NCI-H510A treated with DMSO at 0.1 percent for 48 hours (cell line): ENCODE measurements around the gene TROAP.
A peak's percentile ranks its signal among the peaks of the same experiment; 100 is the strongest.

Experiments used
- DNase-seq: peaks from one replicate; lab custom pipeline; 2025; lab: John Stamatoyannopoulos, UW

Gene TROAP

DNA sequence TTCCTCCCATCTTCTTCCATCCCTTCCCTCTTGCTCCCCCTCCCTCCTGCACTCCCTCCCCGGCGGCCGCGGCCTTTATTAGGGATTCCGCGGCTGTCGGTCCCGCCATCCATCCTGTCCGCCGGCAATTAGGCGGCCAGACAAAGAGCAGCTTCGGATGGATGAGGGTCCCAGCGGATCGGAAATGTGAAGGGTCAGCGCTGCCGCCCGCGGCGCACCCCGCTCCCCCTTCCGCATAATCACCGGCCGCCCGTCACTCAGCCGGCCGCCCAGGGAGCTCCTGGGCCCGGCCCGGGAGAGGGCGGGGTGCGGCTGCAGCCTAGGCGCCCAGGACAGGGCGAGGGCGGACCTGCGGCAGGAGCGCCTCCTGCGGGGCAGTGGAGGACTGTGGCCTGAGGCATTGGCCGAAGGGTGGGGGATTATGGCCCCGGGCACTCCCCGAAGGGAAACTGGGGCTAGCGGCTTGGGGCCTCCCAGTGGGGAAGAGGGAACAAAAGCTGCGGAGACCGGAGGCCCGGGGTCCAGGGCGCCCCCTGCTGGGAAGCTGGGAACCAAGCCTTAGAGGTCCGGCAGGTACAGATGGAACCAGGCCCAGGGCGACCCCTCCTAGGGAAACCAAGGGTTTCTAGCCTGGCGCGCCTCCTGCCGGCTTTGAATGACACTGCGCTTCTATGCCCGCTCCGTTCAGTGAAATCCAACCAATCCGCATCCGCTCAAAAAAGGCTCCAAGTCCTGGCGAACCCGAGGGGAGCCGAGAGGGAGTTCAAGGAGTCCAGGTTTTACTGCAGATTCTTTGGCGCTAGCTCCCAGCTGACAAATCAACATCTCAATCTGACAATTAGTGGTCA, 19.2 kb downstream of the TROAP start:
- DNase-seq: peak; percentile 78

DNA sequence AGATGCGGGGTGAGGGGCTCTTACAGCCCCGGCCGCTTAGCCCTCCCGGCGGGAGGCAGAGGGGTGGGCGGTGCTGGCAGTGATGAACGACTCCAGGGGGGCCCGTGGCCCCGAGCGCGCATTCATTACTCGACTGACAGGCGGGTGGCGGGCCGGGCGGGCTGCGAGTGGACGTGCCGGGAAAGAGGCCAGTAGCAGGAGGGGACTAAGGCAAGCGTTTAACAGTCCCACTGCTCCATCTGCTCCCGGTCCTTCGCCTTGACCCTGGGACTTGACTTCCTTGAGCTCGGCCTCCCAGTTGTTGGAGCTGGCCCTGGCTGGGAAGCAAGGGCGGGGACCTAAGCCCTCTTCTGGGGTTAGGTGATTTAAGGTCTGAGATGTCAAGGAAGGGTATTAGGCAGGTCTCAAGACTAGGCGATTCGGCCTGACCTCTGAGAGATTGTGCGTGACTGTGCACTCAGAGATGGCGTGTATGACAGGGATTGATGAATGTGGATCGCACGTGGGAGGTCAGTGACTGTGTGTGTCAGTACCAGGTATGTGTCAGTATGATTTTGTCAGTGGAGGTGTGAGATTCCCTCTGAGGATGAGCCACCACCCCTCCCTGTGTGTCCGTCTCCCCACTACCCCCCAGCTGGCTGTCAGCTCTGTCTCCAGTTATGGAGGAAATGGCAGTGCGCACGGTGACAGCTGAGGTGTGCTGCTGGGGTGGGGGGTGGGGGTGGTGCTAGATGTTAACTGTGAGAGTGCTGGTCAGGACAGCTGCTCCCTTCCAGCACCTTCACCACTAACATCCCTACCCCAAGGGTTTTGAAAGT, 20.1 kb downstream of the TROAP start:
- no peak for DNase-seq

GRCh38 chr12:49344486-49345050, 21.5 kb downstream of the TROAP start:
- DNase-seq: no peak

- no peak for DNase-seq
Measured at GRCh38 chr12:49345051-49345824, 22.2 kb downstream of the TROAP start.

DNA sequence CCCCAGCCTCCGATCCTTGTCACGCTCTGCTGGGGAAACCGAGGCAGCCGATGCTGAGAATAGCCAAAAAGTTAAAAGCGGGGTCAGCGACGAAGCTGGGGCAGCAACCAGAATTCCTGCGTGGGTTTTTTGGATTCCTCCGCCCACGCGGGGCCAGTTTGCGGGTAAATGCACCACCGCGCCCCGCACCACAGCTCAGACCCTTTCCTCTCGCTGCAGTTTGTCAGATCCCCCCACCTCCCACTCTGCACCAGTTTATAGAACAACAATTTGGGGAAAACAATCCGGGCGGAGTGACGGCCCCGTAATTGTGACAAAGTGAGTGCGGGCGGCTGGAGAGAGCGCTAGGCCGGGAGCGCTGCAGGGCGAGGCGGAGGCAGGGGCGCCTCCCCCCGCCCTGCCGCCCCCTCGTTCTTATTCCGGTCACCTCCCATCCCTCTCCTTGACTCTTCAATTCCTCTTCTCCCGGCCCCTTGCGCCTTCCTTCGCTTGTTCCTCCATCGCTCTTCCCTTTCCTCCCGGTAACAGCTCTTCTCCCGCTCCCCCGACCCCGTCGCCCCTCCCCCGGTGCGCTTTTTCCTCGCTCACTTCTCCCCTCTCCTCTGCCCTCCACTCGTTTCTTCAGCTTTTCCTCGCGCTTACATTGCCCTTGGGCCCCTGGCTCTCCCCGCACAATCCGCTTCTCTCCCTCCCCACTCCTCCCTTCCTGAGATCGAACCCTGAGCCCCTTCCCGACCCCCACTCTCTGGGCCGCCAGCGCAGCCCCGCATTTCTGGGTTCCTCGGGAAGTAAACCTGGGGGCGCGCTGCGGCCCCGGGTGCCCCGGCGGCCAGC, 23.0 kb downstream of the TROAP start:
- DNase-seq: no peak

DNA sequence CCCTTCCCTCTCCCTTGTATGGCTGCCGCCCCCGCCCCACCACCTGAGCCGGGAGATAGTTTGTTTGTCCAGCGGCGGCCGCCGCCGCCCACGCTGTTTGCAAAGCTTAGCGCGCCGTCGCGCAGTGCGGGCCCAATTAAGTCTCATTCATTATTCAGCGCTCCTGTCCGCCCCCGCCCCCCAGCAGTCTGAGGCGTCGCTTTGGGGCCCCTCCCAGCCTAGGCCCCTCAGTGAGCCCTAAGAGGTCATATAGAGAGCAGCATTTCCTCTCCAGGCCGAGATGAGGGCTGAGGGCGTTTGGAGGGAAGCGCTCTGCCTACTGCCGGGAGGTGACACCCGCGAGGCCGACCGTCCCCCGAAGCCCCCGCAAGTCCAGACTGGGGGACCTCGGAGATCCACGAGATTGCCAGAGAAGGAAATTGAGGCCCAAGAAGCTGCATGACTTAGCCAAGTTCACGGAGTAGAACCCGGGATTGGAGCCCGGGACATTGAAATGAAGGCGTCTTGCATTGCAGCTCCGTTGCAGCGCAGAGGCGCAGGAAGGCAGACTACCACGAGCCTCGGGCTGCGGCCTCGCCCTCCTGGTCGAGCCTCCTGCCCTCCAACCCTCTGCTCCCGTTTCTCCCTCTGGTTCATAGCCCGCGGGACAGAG, 23.7 kb downstream of the TROAP start, which contains the start of gene DNAJC22:
Gene DNAJC22, plus strand, starts transcription at position 230 of the 652 bp plus-strand sequence. CDS start 1,985 bp downstream, outside the sequence.
- peak; percentile 47 for DNase-seq

DNA sequence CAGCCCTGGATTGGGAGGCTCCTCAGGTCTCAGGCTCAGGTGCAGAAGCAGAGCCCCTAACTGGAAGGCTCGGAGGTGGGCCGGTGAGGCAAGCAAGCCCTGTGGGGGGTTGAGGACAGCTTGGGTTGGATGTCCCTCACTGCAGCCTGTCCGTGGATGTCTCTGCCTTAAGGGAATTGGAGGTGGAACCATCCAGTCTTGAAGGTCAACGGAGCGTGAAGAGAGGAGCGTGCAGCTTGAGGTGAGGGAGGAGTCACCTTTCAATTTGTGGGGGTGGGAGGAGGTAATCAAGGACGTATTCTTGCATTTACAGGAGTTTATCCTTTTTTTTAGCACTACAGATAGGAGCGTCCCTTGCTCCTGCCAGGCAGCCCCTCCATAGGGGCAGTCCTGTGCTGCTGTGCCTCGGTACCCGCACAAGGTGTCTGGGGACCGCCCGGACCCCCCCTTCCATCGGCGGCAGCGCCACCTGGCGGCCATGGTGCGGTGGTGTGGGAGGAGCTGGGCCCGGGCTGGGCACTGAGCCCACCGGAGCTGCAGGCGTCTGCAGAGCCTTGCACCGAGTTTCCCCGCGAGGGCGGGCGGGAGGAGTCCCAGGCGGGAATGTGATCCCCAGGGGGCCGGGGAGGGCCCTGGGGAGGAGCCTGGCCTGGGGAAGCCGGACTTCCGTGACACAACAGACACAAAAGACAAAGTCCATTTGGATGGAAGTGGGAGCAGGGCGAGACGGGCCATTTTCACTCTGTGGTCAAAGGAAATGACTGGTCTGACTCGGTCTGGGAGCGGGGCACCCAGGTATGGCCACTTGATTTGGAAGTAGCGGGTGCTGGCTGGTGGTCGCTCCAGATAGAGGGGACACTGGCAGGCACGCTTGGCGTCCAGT, 24.5 kb downstream of the TROAP start:
- peak; percentile 83 for DNase-seq

- DNase-seq: no peak
Measured at GRCh38 chr12:49348781-49349180, 25.7 kb downstream of the TROAP start.

GRCh38 chr12:49349266-49349665, 26.2 kb downstream of the TROAP start:
- DNase-seq: no peak

DNA sequence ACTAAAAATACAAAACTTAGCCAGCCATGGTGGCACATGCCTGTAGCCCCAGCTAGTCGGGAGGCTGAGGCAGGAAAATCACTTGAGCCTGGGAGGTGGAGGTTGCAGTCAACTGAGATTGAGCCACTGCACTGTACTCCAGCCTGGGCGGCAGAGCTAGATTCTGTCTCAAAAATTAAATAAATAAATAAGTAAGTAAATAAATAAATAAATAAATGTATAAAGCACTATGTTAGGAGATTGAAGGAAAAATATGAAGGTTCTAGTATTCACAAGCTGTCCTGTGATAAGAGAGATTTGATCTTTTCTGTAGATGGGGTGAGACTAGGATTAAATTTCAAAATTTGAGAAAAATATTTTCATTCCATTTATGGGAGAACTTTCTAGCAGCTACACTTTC, 29.3 kb downstream of the TROAP start:
- no peak for DNase-seq

DNA sequence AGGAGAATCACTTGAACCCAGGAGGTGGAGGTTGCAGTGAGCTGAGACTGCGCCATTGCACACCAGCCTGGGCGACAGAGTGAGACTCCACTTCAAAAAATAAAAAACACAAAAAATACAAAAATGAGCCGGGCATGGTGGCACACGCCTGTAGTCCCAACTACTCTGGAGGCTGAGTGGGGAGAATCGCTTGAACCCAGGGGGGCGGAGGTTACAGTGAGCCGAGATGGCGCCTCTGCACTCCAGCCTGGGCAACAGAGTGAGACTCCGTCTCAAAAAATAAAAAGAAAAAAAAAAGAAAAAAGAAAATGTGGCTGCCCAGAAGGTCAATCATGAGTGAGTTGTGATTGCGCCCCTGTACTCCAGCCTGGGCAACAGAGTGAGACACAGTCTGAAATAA, 32.9 kb downstream of the TROAP start:
- no peak for DNase-seq

DNA sequence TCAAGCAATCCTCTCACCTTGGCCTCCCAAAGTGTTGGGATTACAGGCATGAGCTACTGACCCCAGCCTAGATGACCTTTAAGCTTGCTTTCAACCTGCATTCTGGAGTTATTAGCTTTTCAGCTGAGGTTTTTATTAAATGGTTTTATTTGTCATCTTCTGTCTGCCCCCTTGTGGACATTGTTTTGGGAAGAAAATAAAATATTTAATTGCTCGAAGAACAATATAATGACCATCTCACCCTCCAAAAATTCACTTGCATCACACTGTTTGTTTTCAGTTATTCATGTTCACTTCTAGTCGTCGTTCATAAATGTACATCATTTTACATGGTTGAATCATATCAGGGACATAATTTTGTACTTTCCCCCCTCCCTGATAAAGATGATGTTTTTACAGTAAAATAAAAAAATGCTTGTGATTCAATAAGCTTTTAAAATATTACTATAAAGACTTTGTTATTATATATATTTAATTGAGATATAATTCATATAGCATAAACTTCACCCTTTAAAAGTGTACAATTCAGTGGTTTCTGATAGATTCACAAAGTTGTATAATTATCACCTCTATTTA, 34.1 kb downstream of the TROAP start:
- no peak for DNase-seq

DNA sequence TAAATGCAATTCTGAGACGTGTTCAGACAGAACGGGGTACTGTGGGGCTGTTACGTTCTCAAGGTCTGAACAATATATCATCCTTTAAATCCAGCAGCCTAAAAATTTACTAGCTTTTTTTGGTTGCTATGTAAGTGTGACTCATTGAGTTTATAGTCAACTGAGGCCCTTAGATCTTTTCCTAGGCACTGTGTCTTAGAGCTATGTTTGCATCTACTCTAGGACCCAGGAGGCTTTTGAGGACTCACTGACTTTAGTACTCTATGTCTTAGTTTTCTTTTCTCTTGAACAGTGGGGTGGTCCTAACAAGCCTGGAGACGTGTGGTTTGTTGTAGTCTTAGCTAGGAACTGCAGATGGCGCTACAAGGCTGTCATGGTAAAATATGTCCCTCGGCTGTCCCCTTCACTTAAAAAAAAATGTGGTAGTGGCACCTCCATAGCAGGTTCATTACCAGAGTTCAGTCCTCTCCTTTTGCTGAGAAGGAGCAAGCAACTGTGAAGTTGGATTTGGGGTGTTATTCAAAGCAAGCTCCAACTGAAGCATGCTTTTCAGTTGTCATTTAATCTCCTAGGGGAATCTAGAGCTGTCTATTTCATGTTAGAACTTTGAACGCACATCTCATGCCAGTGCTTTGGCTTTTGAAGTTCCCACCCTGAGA, 35.6 kb downstream of the TROAP start:
- DNase-seq: peak; percentile 88

DNA sequence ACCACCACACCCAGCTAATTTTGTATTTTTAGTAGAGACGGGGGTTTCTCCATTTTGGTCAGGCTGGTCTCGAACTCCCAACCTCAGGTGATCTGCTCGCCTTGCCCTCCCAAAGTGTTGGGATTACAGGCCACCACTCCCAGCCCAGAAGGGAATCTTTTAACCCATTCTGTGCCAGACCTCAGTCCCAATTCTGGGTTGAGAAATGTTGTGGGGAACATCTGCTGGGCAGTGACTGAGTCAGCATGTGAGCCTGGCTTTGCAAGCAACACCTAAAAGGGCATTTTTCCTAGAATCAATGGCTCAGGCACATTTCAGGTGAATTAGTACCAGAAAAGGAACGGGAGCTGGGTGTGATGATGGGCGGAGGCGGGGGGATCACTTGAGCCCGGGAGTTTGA, 36.6 kb downstream of the TROAP start:
- DNase-seq: no peak

DNA sequence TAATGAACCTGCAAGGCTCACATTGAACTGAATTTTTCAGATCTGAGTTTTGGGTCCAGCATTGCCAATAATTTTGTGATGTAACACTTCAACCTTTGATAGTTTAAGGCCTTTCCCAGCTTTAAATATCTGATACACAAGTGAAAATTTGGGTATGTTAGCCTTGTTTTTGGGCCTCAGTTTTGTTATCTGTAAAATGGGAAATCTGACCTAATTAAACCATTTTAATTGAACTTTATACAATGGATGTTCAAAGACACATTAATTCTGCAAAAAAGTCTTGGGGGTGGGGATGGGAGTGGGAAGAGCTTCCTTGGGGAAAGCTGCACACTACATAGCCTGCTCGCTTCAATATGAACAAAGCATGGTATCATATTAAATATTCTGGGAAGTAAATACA, 39.0 kb downstream of the TROAP start:
- no peak for DNase-seq

GRCh38 chr12:49364989-49365388, 41.9 kb downstream of the TROAP start:
- DNase-seq: no peak

DNA sequence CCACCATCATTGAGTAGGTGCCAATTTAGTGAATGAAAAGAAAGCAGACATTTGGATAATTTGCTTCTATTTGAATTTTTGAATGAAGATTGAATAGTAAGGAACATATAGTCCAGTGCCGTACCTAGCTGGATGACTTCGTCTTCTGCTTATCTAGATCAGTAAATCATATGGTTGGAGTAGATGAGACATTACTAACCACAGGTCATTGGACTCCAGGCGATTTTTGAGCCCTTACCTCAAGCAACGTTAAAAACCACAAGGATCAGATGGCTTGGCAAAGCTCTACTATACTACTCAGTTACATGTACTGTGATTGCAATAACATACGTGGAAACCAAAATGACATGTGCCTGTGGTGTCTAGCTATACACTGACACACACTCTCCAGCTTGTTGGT, 42.5 kb downstream of the TROAP start:
- DNase-seq: no peak

DNA sequence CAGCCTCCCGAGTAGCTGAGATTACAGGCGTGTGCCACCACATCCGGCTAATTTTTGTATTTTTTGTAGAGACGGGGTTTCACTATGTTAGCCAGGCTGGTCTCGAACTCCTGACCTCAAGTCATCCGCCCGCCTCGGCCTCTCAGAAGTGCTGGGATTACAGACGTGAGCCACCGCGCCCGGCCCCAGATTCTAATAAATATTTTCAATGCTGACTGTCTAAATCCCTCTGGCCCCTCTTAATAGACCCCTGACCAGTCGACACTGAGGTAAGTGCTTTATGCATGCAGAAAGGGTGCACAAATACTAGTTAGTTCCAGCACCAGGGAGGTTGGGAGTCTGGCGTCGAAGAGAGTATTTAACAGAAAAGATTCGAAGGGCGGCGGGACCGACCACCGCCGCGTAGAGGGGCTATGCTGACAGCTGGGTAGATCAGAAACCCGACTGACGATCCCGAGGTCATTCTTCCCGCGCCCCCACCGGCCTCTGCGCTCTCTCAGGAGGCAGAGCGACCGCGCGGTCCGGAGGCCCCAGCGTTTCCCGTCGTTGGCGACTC, 43.1 kb downstream of the TROAP start:
- no peak for DNase-seq
